ENCODE results near the gene CASZ1. TPM values are rescaled to one million over a fixed set of nuclear protein-coding genes. Genes with fewer than 3 reads are reported as not detected.

The CASZ1 gene
- total RNA-seq, 1 experiment from 2014 or later = 3.9 TPM

- Mint-ChIP-seq H3K4me1 (peaks cover 5 to 20% of the 10 kb centered on the region in 2 experiments), H3K27ac (no peak overlapping the region), H3K4me3 (peak overlapping the region in 1 of 2 experiments; percentile 71; a peak in 2 of 5 replicates), H3K36me3 (ENCODE audit: insufficient read depth in 1 of 3, low read depth in 3 of 3) (peaks cover 0 to 4% (median 0%) of the 10 kb centered on the region in 3 experiments; a peak in 1 of 7 replicates), H3K27me3 (ENCODE audit: low read depth) (no peaks in the 10 kb centered on the region), H3K9me3 (no peaks in the 10 kb centered on the region)
- no peak overlapping the region for H2BK12ac ChIP-seq (ENCODE audit: insufficient read length, low read depth, low read length)
- H3K14ac ChIP-seq (ENCODE audit: insufficient read depth, low read length) = no peak overlapping the region
- no peaks in the 10 kb centered on the region for H4K20me1 ChIP-seq (ENCODE audit: control insufficient read depth, insufficient read depth, insufficient read length)
- H3K4me1 ChIP-seq (ENCODE audit: insufficient read depth, low read length) = no peaks in the 10 kb centered on the region
- no peaks in the 10 kb centered on the region for H3K9me3 ChIP-seq (ENCODE audit: control insufficient read depth, low read depth, low read length)
- H2AK5ac ChIP-seq (ENCODE audit: insufficient read length, low read length) = no peak overlapping the region
- H3K9ac ChIP-seq (ENCODE audit: extremely low read depth, insufficient read length, low read length) = no peak overlapping the region
- no peak overlapping the region for H2BK20ac ChIP-seq (ENCODE audit: low read depth, low read length, poor library complexity, severe bottlenecking)
- H2BK15ac ChIP-seq (ENCODE audit: low read depth, low read length) = no peak overlapping the region
- no peaks in the 10 kb centered on the region for H3K79me2 ChIP-seq (ENCODE audit: insufficient read depth, low read length)
- no peak overlapping the region for H3K27ac ChIP-seq (ENCODE audit: insufficient read length, low read depth, low read length)
- no peak overlapping the region for H3T11ph ChIP-seq (ENCODE audit: low read length)
- H2BK5ac ChIP-seq (ENCODE audit: insufficient read length, low read length) = no peak overlapping the region
- H2AFZ ChIP-seq (ENCODE audit: low read length) = no peak overlapping the region
- H3K56ac ChIP-seq (ENCODE audit: insufficient read length, low read depth, low read length) = no peak overlapping the region
- no peak overlapping the region for H4K8ac ChIP-seq (replicated peaks; ENCODE audit: insufficient read length, low read depth, low read length)
- TF ChIP-seq CTCF (conservative IDR thresholded peaks at IDR 0.05) = no peak
- H3K23ac ChIP-seq (ENCODE audit: insufficient read length, low read depth, low read length) = no peak overlapping the region
- DNase-seq = no peak
- H3K23me2 ChIP-seq (ENCODE audit: insufficient read length, low read depth, low read length, poor library complexity, severe bottlenecking) = peaks cover 4% of the 10 kb centered on the region
- WGBS (ENCODE audit: extremely low coverage, insufficient read length, low lambda C conversion rate) = no CpG with 5 or more reads among the region's 32 CpGs
- H3K27me3 ChIP-seq (ENCODE audit: insufficient read depth, low read length) = no peaks in the 10 kb centered on the region; the same call in 1 of the 2 replicates
- no peak overlapping the region for H3K18ac ChIP-seq (ENCODE audit: insufficient read length, low read depth, low read length)
- H4K5ac ChIP-seq (ENCODE audit: insufficient read length, low read depth, low read length) = no peak overlapping the region
- H3K4me2 ChIP-seq (ENCODE audit: insufficient read depth, insufficient read length, low read length) = peak overlapping the region; percentile 52
- no peaks in the 10 kb centered on the region for H3K79me1 ChIP-seq (ENCODE audit: insufficient read depth, low read depth, low read length, poor library complexity, severe bottlenecking)
- no peak overlapping the region for H3K4ac ChIP-seq (ENCODE audit: low read depth, low read length)
- H2BK120ac ChIP-seq (ENCODE audit: low read depth, low read length, poor library complexity, severe bottlenecking) = no peak overlapping the region
- H4K91ac ChIP-seq (ENCODE audit: insufficient read length, low read depth, low read length) = no peak overlapping the region
Observed at GRCh38 chr1:10648689-10649516, 147.5 kb downstream of the CASZ1 start.

Data from H9 (cell line).